Psoas muscle (tissue), 8 donors: ENCODE data around the gene HACE1. TPM values are rescaled to one million over a fixed set of nuclear protein-coding genes. Genes with fewer than 3 reads are reported as not detected.

Experiments used
- ATAC-seq, 4 donors: fragments of 200-7000 bp; cut with Tn5 transposase; one replicate each; pipeline ENCODE4 v1.9.1; 2020; ENCODE audit warnings: moderate library complexity in 3 of 4, mild to moderate bottlenecking in 2 of 4
- DNase-seq, 2 donors: peaks; one replicate each; pipeline ENCODE4 v3.0.0-alpha.2; 2020
- H3K27ac ChIP-seq: fragments of 200-600 bp; one replicate; pipeline ENCODE4 v1.8.0; 2022
- H3K27me3 ChIP-seq, 3 donors: fragments of 200-600 bp in 1 of 3; one replicate each; pipeline versions ENCODE4 v1.6.1 to v1.8.0; 2013 to 2022; ENCODE audit warnings: low read length in 2 of 3, mild to moderate bottlenecking in 2 of 3, moderate library complexity in 1 of 3; ENCODE audit not compliant: insufficient read depth in 3 of 3
- H3K36me3 ChIP-seq, 2 donors: fragments of 200-600 bp in 1 of 2; one replicate each; pipeline versions ENCODE4 v1.6.1 to v1.8.0; 2013 to 2022; ENCODE audit warnings: low read depth in 1 of 2, mild to moderate bottlenecking in 1 of 2, moderate library complexity in 1 of 2; ENCODE audit not compliant: insufficient read depth in 1 of 2
- H3K4me1 ChIP-seq: fragments of 200-600 bp; one replicate; pipeline ENCODE4 v1.8.0; 2022
- H3K4me3 ChIP-seq: fragments of 200-600 bp; one replicate; pipeline ENCODE4 v1.8.0; 2022; ENCODE audit warnings: mild to moderate bottlenecking
- H3K9me3 ChIP-seq: fragments of 200-600 bp; one replicate; pipeline ENCODE4 v1.8.0; 2022
- CTCF ChIP-seq: fragments of 200-600 bp; IDR thresholded peaks from one replicate; pipeline ENCODE4 v1.8.0; 2022; ENCODE audit warnings: antibody characterized with exemption
- WGBS, 3 donors: extraction: QIAGEN DNeasy Blood & Tissue Kit; methylation state at CpG; one replicate each; pipeline versions ENCODE4 v1.1.6 to v1.1.7; 2013; 5-methylcytosine and 5-hydroxymethylcytosine counted together
- intact Hi-C, 2 donors: fragments of 100-400 bp; cut with DNase I; formaldehyde crosslinking; loops; one replicate each; pipeline versions ENCODE4 v1.11.0 to v1.14.2; 2022
- polyA plus RNA-seq, 3 donors: library from polyadenylated mRNA; stranded (reverse); fragments of 200-250 nt; gene quantifications; one replicate each; pipeline ENCODE4 v1.2.3, GENCODE V29; 2013
- total RNA-seq, 4 donors: library from RNA; stranded (reverse); fragmentation: NEBNext Ultra II Directional in 2 of 4; extraction: Animal tissue kit (Norgen Biotek cat#: 25700) in 2 of 4; gene quantifications; one replicate each; pipeline versions ENCODE4 v1.2.1 to v1.2.4, GENCODE V29; 2021 to 2023
- donor health status: healthy with polysubstance abuse.
- donor health status: DM: no; HTN: no; CAD: no; lungs with moderate emphysema.
- donor health status: Bipolar disorder and iron deficiency.
- donor health status: healthy.
- donor health status: DM: yes; HTN: yes; CAD: no.
- donor health status: DM: no; HTN: no; CAD: no.
- donor health status: DM: no; HTN: no; CAD: no.
- donor health status: DM: yes; HTN: yes; CAD: no.

HACE1 gene
- total and polyA plus RNA-seq, 7 donors, result 2.5 to 4.8 (median 4.3) TPM

- WGBS, 3 donors, result 77 to 82% (median 81%) methylated on average over 3 of the region's 3 CpGs
- Histone ChIP-seq H3K4me3 (no peak overlapping the region), H3K27me3 (no peaks in the 10 kb centered on the region), H3K9me3 (no peaks in the 10 kb centered on the region), H3K4me1 (no peaks in the 10 kb centered on the region), H3K36me3 (no peaks in the 10 kb centered on the region), H3K27ac (no peak overlapping the region)
- no peak for TF ChIP-seq CTCF
- intact Hi-C loops, result loop anchor here in 1 of 2 donors (10.0 kb wide), 1 partner anchor 76 kb away; no protein-coding TSS in a partner anchor
- no peak for DNase-seq
- ATAC-seq, result no peak
These were observed 171.3 kb downstream of the HACE1 start for GRCh38 chr6:104688283-104688969.

- H3K4me1 ChIP-seq, result no peaks in the 10 kb centered on the region
- no peak overlapping the region for H3K4me3 ChIP-seq
- H3K9me3 ChIP-seq, result no peaks in the 10 kb centered on the region
- no peaks in the 10 kb centered on the region for H3K27me3 ChIP-seq
- 37 to 44% (median 43%) methylated on average over 6 of the region's 6 CpGs for WGBS, 3 donors
- H3K27ac ChIP-seq, result no peak overlapping the region
- no peak for TF ChIP-seq CTCF
- intact Hi-C loops, result loop anchor here in 1 of 2 donors (10.0 kb wide), 1 partner anchor 78 kb away; no protein-coding TSS in a partner anchor
- no peaks in the 10 kb centered on the region for H3K36me3 ChIP-seq
- DNase-seq, result no peak
- no peak for ATAC-seq
These were observed 173.1 kb downstream of the HACE1 start for GRCh38 chr6:104686550-104687175.

GRCh38 chr6:104685871-104686549 is 173.7 kb downstream of the HACE1 start:
- 67 to 72% (median 70%) methylated on average over 6 of the region's 6 CpGs for WGBS, 3 donors

GRCh38 chr6:104684911-104685415 is 174.8 kb downstream of the HACE1 start:
- intact Hi-C loops, result loop anchor here (5.0 to 10.0 kb wide), 2 partner anchors 80 to 87 kb away; no protein-coding TSS in a partner anchor
- Histone ChIP-seq H3K4me3 (no peak overlapping the region), H3K4me1 (no peaks in the 10 kb centered on the region), H3K27ac (no peak overlapping the region), H3K36me3 (no peaks in the 10 kb centered on the region), H3K27me3 (no peaks in the 10 kb centered on the region), H3K9me3 (no peaks in the 10 kb centered on the region)
- ATAC-seq (no peak), DNase-seq (no peak)
- 47 to 51% (median 50%) methylated on average over 2 of the region's 2 CpGs for WGBS, 3 donors
- no peak for TF ChIP-seq CTCF

More at GRCh38 chr6:104685871-104686549, 173.7 kb downstream of the HACE1 start:
- H3K9me3 ChIP-seq, result no peaks in the 10 kb centered on the region
- DNase-seq (no peak), ATAC-seq (no peak)
- no peak overlapping the region for H3K4me3 ChIP-seq
- intact Hi-C loops, result loop anchor here in 1 of 2 donors (10.0 kb wide), 1 partner anchor 79 kb away; no protein-coding TSS in a partner anchor
- no peaks in the 10 kb centered on the region for H3K36me3 ChIP-seq
- no peaks in the 10 kb centered on the region for H3K27me3 ChIP-seq
- no peaks in the 10 kb centered on the region for H3K4me1 ChIP-seq
- H3K27ac ChIP-seq, result no peak overlapping the region
- no peak for TF ChIP-seq CTCF
